ENCODE results near the gene ULK4.

The ULK4 gene

DNA sequence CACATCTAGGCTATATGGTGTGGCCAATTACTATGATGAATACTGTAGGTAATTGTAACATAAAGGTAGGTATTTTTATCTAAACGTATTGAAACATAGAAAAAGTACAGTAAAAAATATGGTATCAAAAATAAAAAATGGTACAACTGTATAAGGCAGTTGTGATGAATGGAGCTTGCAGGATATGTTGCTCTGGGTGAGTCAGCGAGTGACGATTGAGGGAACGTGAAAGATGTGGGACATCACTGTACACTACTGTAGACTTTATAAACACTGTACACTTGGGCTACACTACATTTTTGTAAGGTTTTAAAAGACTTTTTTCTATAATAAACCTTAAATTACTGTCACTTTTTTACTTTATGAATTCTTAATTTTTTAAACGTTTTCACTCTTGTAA, 752.3 kb downstream of the ULK4 start:
- no peak overlapping the region for H3K27ac ChIP-seq
- TF ChIP-seq, protein P1, sequence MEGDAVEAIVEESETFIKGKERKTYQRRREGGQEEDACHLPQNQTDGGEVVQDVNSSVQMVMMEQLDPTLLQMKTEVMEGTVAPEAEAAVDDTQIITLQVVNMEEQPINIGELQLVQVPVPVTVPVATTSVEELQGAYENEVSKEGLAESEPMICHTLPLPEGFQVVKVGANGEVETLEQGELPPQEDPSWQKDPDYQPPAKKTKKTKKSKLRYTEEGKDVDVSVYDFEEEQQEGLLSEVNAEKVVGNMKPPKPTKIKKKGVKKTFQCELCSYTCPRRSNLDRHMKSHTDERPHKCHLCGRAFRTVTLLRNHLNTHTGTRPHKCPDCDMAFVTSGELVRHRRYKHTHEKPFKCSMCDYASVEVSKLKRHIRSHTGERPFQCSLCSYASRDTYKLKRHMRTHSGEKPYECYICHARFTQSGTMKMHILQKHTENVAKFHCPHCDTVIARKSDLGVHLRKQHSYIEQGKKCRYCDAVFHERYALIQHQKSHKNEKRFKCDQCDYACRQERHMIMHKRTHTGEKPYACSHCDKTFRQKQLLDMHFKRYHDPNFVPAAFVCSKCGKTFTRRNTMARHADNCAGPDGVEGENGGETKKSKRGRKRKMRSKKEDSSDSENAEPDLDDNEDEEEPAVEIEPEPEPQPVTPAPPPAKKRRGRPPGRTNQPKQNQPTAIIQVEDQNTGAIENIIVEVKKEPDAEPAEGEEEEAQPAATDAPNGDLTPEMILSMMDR (conservative IDR thresholded peaks at IDR 0.05) = no peak
- TF ChIP-seq ZFX (IDR thresholded peaks at IDR 0.05) = no peak

DNA sequence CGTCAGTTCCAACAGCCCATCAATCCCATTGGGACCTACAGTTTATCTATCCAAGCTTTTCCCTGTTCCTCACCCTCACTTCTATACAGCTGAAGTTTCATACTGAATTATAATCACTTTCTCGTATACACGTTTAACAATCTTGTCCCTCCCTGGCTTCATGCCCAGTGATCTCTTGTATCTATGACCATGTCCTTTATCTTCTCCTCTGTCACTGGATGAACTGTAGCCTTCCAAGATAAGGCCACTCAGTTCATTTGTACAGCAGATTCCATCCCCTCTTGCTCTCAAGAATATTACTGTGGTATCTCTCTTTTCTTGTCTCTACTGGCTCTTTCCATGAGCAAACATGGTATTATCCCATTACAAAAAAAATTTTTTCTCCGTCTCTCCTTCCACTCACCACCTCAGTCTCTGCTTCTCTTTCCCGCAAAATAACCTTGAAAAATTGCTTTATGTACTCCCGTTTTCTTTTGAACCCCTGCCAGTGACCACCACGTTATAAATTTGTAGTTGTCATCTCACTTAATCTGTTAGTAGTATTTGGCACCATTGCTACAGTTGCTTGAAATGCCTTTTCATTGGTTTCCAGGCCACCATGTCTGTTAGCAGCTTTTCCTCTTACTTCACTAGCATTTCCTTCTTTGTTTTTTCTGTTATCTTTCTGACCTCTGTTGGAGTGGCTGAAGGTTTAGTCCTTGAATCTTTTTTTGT, 753.2 kb downstream of the ULK4 start:
- H3K27ac ChIP-seq = no peak overlapping the region
- TF ChIP-seq ZFX (IDR thresholded peaks at IDR 0.05) = no peak
- TF ChIP-seq, protein P1 (conservative IDR thresholded peaks at IDR 0.05) = no peak

DNA sequence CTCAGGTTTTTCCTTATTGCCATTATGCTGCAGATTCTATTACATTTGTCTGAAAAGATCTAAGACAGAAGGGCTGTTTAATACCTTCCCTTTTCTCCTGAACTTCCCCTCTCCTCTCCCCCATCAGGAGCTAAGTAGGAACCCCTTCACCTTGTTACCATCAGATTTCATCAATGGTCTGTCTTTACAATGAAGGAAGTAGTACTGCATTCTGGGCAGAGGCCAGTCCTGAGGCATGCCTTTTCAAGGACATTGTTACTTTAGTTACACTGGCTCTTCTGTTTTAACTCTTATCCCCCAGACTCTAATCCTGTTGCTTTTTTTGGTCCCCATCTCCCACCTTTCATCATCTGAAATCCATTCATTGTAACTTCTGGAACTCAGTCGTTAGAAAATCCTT, 754.5 kb downstream of the ULK4 start:
- H3K27ac ChIP-seq = no peak overlapping the region
- TF ChIP-seq, protein P1 (conservative IDR thresholded peaks at IDR 0.05) = no peak
- no peak for TF ChIP-seq ZFX (IDR thresholded peaks at IDR 0.05)

DNA sequence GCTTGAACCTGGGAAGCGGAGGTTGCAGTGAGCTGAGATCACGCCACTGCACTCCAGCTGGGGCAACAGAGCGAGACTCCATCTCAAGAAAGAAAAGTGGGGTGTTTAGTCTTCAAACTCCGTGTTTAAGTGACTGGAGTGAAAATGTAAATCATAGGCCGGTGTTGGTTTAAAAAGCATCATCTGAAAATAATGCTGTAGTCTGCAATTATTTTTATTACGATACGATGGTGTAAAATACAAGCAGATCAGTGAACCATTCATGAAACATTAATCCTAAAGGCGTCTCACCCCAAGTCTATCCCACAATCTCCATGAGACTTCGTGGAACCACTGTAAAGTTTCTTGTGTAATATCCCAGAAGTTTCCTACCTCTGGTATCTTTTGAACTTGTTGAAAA, 756.3 kb downstream of the ULK4 start:
- TF ChIP-seq ZFX (IDR thresholded peaks at IDR 0.05) = no peak
- TF ChIP-seq, protein P1 (conservative IDR thresholded peaks at IDR 0.05) = no peak
- H3K27ac ChIP-seq = no peak overlapping the region

DNA sequence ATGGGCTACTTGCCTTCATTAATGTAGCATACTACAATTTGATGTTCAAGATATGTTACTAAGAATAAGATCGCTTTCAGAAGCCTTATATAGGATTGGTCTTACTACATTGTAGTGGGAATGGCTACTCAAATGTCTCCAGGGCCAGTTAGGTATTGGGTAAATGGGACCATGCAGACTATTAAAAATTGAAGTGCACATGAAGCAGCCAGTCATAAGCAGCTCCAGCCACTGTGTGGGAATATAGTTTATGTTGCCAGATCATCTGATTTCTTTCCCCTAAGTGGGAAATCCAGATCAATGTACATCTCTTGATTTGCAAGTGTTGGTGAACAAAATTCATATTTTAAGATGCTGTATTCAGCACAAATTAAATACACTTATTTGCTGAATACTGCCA, 757.5 kb downstream of the ULK4 start:
- no peak overlapping the region for H3K27ac ChIP-seq
- TF ChIP-seq, protein P1 (conservative IDR thresholded peaks at IDR 0.05) = no peak
- TF ChIP-seq ZFX (IDR thresholded peaks at IDR 0.05) = no peak

DNA sequence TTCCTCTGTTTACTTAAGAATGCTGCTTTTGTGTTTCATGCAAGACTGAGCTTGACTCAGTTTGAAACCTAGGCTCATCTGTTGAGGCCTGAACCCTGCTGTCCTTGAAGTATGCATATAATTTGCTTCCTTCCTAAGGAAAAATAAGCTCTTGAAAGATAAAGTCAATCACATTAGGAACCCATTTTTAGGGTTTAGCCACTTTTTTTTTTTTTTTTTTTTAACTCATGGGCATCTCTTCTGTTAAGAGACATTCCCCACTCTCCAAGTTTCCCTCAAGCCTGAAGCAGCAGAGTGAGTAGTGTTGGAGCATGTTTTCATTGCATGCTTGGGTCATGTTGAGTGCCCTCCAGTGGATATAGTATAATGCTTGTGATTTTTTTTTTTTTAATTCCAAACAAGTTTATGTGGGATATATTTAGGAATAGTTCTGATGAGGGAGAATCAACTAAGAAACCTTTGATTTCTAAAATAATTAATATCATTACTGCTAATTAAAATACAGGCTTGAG, 759.0 kb downstream of the ULK4 start:
- H3K27ac ChIP-seq = no peak overlapping the region
- TF ChIP-seq, protein P1 (conservative IDR thresholded peaks at IDR 0.05) = peak; percentile 65
- no peak for TF ChIP-seq ZFX (IDR thresholded peaks at IDR 0.05)

DNA sequence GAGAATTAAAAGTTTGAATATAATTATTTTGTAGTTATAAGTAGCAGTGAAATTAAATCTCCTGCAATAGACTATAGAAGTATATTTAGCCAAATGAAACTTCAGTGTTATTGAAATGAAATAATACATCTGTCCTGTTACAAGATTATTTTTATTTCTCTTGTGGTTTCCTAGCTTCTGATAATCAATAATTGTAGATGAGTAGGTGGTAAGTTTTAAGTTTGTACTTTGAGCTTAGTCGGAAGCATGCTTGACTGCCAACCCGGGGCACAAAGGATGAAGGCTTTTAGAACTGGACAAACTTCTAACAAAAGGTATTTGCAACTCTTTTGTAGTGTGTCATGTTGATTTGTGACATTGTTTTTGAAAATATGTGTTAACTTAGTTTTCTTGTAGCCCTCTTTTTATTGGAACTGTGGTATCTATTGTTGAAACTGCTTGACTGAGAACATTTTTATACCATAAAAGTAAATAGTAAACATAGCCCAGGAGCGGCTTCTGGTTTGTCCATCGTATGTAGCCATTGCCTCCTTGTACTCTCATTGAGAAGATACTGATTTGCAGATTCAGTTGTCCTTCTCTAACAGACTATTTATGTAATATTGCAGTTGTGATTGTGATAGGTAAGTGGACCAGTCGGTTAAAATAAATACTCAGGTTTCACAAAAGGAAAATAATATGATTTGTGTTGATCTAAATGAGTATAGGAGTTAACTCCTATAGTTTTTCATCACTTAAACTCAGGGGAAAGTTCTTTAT, 759.6 kb downstream of the ULK4 start:
- H3K27ac ChIP-seq = no peak overlapping the region

More for the DNA sequence above, 759.6 kb downstream of the ULK4 start:
- TF ChIP-seq, protein P1 (conservative IDR thresholded peaks at IDR 0.05) = no peak
- TF ChIP-seq ZFX (IDR thresholded peaks at IDR 0.05) = no peak

All from C4-2B (cell line).